GM21515 (cell line): ENCODE results near the gene MED6.

Experiments used
- ATAC-seq: cut with Tn5 transposase; IDR thresholded peaks from one replicate; pipeline ENCODE4 v1.9.1; 2021; ENCODE audit not compliant: unreplicated experiment

MED6 gene

DNA sequence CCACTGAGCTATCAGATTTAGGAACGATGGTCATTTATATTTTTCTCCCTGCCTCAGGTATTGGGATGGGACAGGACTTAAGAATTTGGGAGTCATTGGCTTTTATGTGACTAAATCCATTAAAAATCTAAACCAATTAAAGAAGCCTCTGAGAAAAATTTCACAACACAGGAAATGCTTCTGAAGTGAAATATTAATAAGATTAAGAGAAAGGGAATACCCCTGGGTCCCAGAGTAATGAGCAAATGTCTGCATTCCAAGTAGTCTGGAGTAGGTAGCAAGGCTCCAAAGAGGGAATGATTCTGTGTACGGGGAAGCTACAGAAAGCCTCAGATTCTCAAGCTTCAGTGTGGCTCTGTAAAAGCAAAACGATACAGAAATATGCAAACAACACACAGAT lies 707 bp upstream of the MED6 start:
- ATAC-seq = no peak

DNA sequence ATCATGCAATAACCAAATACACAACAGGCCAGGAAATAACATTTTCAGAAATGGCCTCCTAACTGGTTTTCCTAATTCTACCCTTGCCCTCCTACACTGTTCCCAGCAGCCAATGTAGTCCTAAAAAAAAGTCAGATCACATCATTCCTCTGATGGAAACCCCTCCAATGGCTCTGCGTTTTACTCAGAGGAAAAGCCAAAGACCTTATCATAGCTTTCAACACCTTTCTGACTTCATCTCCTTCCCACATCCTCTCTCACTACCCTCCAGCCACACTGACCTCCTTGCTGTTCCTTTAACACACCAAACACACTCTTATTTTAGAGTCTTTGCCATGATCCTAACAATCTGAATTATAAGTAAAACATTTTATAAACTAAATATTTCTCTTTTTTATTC lies 1.1 kb downstream of the MED6 start:
- ATAC-seq = no peak

DNA sequence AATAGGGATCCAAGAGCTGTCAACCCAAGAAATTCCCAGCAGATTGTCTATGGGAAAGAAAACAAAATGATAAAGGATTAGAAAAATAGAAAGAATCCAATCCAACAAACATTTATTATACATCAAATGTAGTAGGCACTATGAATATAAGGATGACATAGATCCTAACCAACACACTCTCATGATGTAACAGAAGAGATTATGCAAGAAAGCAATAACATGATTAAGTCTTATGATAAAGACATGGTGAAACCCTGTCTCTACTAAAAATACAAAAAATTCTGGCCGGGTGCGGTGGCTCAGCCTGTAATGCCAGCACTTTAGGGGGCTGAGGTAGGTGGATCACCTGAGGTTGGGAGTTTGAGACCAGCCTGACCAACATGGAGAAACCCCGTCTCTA lies 2.7 kb downstream of the MED6 start:
- no peak for ATAC-seq

DNA sequence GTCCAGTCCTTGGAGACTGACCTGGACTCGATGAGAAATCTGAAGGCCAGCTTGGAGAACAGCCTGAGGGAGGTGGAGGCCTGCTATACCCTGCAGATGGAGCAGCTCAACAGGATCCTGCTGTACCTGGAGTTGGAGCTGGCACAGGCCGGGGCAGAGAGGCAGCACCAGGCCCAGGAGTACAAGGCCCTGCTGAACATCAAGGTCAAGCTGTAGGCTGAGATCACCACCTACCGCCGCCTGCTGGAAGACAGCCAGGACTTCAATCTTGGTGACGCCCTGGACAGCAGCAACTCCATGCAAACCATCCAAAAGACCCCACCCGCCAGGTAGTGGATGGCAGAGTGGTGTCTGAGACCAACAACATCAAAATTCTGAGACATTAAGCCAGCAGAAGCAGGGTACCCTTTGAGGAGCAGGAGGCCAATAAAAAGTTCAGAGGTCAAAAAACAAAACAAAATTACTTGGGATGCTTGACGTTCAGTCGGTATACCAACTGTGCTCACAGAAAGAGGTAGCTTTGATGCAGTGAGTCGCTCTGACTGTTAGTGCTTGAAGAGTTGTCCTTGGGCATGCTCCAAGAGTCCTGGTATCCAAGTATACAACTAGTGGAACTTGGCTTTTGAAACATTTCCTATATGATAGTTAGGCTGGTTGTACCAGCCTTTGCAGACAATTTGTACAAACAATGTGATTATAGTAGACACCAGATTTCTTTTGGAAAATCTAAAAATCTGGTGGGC lies 4.8 kb downstream of the MED6 start:
- ATAC-seq = no peak

DNA sequence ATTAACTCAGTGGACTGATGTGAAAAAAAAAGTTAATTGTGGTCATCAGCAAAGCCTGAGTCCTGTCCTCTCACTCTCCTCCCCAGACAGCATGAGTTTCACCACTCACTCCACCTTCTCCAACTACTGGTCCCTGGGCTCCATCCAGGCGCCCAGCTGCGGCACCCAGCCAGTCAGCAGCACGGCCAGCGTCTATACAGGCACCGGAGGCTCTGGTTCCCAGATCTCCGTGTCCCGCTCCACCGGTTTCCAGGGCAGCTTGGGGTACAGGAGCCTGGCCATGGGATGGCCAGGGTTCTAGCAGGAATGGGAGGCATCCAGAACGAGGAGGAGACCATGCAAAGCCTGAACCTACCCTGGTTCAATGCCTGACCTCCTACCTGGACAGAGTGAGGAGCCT lies 6.0 kb downstream of the MED6 start:
- no peak for ATAC-seq

DNA sequence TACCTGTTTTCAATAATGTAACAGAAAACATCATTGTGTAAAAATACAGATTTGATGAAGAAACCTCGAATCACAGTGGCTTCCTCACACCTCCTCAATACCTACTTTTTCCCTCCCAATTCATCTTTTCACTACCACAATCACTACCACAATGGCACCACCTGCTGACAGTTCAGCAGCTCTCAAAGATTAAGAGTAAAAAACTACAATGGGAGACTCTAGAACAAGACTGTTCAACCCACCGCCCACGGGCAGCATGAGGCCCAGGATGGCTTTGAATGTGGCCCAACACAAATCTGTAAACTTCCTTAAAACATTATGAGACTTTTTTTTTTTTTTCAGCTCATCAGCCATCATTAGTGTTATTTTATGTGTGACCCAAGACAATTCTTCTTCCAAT lies 15.2 kb downstream of the MED6 start:
- no peak for ATAC-seq

DNA sequence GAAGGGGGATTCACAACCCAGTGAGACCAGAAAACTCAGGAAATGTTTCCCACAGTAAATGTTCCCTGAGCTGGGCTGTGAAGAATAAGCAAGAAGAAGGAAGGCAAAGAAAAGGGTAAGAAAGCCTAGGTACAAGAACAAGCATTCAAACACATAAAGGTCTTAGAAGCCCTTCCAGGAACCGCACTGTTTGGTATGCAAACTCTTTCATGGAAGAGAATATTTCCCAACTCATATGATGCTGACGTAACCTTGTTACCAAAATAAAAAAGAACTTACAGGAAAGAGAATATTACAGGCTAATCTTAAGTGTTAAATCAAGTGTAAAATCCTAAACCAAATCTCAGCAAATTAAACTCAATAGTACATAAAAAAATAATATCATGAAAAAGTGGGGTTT lies 23.6 kb downstream of the MED6 start:
- no peak for ATAC-seq

DNA sequence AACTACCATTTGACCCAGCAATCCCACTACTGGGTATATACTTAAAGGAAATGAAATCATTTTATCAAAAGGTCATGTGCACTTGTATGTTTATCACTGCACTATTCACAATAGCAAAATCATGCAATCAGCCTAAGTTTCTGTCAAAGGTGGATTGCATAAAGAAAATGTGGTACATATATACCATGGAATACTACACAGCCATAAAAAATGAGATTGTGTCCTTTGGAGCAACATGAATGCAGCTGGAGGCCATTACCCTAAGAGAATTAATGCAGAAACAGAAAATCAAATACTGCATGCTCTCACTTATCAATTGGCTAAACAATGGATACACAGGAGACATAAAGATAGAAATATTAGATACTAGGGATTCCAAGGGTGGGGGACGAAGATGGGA lies 27.4 kb downstream of the MED6 start:
- no peak for ATAC-seq

DNA sequence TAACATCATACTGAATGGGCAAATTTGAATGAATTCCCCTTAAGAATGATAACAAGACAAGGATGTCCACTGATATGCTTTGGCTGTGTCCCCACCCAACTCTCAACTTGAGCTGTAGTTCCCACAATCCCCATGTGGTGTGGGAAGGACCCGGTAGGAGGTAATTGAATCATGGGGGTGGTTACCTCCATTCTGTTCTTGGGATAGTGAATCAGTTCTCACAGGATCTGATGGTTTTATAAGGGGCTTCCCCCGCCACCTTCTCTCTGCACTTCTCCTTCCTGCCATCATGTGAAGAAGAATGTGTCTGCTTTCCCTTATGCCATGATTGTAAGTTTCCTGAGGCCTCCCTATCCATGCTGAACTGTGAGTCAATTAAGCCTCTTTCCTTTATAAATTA lies 29.3 kb downstream of the MED6 start:
- no peak for ATAC-seq

DNA sequence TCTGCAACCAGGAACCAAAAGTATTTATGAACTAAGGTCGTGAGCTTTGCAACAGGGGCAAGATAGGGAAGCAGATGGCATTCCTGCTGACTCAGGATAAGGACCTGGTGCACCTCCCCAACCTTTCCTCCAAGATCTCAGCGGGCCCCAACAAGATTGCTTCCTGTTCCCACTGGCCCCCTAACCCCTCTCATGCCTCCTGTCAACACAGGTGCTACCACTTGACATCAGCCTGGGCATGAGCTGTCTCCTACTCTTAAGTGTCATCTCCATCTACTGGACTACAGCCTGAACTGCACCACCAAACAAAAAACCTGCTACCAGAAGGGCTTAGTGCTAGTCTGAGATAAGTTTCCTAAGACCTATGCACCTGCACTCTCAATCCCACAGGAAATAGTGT lies 32.7 kb downstream of the MED6 start:
- no peak for ATAC-seq

DNA sequence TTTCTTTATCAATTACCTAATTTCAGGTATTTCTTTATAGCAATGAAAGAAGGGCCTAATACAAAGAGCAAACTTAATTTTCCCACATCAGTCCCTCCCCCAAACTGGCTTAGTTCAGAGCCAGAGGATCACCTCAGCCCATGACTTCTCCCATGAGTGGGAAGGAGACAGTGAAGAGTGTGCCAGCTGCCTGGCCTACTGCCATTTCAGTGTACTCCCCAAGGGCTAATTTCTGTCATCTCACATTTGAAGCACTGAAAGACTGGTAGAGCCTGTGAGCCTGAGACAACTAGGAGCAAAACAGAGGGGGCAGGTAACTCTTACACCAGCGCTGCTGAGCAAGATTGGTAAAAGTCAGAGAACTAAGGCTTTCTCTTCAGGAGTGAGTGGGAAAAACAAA lies 36.6 kb downstream of the MED6 start:
- no peak for ATAC-seq

DNA sequence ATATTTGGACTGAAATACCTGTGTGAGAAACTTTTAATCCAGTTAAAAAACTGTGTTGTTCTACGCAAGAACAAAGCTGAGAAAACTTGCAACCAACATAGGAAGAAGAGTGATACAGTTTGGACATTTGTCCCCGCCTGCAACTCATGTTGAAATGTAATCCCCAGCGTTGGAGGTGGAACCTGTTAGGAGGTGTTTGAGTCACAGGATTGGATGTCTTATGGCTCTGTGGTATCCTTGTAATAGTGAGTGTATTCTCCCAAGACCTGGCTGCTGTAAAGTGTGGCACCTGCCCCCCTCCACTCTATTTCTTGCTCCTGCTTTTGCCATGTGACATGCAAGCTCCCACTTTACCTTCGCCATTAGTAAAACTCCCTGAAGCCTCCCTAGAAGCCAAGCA lies 37.0 kb downstream of the MED6 start:
- ATAC-seq = no peak

DNA sequence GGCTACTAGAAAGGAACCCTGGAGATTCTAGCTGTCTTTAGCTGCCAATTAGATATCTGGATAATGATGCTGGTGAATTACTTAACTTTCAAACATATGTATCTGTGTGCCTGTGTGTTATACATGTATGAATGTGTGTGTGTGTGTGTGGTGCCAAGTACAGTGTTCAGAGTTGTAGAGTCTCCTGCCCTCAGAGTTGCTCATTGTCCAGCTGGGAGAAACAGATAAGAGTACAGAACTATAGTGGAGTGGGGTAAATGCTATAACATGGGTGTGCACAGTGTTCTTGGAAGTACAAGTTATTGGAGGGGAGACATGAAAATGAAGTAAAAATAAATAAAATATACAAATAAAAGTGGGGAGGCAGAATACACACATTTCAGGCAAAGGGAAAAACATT lies 42.1 kb downstream of the MED6 start:
- no peak for ATAC-seq

DNA sequence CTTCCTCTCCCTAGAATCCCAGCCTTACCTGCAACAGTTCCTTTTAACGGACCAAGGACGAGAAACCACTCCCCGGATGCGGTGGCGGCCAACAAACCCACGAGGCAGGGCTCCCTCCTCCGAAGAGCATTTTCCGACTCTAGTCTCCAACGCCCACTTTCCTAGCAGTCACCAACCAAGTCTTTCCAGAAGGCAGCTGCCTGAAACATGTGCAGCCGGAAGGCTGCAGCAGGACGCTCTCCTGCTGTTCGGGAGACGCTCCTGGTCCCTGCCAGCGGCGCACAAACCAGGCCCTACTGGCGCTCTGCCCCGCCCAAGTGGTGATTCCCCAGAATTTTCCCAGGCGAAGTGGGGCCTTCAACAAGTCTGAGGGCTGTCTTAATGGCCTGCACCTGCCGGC lies 44.6 kb downstream of the MED6 start:
- no peak for ATAC-seq

DNA sequence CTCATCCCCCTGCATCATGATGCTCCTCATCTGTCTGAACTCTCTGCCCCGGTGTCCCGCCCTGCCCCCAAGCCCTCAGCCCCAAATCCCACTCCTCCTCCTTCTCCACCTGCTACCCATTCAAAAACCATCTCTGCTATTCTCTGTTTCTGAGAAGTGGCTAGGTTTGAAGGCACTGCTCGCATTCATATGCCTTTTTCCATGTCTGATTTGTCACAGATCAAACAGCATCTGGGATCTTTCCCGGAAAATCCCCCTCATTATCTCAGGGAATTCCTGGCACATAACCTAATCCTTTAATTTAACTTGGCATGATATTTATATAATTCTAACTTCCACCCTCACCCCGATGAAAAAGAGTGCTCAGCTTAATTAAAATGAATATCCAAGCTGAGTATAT lies 62.4 kb downstream of the MED6 start:
- no peak for ATAC-seq

DNA sequence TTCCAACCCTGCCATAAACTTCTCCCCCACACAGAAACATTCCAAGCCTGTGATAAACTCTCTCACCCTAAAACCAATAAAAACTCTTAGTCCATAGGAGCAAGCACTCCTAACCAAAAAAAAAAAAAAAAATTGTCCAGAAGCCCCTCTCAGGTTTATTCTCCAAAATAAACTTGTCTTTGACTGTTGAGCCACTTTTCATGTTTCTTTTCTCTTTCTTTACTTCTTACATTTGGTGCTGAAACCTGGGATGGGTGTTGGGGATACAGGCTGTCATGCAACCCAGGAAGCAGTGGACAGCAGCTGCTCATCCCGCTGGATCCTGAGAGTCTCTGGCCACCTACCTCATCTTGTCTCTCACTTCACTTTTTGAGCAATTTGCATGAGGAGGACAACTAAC lies 63.6 kb downstream of the MED6 start:
- ATAC-seq = no peak

DNA sequence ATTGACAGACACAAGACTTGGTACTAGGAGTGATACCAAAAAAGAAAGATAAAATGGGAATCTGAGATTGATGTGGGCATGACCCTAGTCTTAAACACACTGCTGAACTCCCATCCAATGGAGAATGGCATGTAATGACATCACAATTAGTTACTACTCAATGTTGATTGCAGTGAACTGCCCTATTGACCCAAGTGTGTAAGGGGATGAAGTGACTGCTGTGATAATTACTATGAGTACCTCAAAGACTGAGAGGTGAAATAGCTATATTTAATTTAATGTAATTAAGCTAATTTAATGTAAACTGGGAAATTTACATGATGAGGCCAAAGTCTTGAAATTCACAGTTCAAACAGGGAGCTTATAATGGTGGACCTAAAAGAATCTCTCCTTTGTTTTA lies 65.6 kb downstream of the MED6 start, which contains the start of gene ADAM20:
TSS of gene ADAM20 (minus strand) at position 101 of the 400 bp plus-strand sequence. CDS start 10,247 bp downstream, outside the sequence.
- ATAC-seq = no peak
